Tibial nerve (tissue), 4 donors: ENCODE data around the gene NEUROD2.

Source experiments
- EP300 ChIP-seq, 2 donors: sonication (generic); formaldehyde crosslinking; IDR thresholded peaks; one replicate each; pipeline ENCODE4 v1.6.1; 2017; ENCODE audit warnings: antibody characterized with exemption in 2 of 2, mild to moderate bottlenecking in 1 of 2
- POLR2A ChIP-seq, 2 donors: fragments of 450-650 bp; IDR thresholded peaks; one replicate each; pipeline ENCODE4 v1.6.1; 2017; ENCODE audit warnings: antibody characterized with exemption in 2 of 2, mild to moderate bottlenecking in 2 of 2, moderate library complexity in 2 of 2
- TF ChIP-seq, protein P1 (sequence below), 5 experiments: fragments of 200-600 bp in 3 of 5; fragments of 450-650 bp in 2 of 5; sonication (generic) in 3 of 5; IDR thresholded peaks; one replicate each; pipeline ENCODE4 v1.5.1; 2016 to 2019; ENCODE audit warnings: antibody characterized with exemption in 5 of 5, mild to moderate bottlenecking in 3 of 5, moderate library complexity in 2 of 5

DNA sequence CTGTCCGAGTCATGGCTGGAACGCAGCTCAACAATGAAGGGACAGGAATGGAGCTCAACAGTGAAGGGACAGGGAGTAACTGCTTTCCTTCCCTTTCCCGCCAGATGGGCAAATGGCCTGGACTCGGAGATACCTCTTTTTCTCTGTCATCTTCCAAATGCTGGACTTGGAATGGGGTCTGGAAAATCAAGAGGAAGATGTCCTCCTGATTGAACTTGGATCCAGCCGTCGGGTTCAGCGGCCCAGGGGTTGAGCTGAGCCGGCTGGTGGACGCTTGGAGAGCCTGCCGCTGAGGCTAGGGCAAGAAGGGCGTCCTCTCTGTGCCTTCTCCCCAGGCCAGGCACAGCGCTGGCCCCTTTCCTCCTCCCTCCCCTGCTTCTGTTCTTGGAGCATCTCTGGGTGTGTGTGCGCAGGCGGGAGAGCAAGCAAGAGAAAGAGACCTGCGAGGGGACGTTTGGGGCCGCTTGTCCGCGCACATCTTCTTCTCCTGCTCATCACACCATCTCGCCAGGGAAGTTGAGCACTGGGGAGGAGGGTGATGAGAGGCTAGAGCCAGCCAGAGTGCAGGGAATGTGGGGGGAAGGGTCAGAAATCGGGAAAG is 6.6 kb downstream of the NEUROD2 start:
- TF ChIP-seq EP300 (IDR thresholded peaks at IDR 0.05) (no peak), POLR2A (IDR thresholded peaks at IDR 0.05) (no peak)
- TF ChIP-seq, protein P1, sequence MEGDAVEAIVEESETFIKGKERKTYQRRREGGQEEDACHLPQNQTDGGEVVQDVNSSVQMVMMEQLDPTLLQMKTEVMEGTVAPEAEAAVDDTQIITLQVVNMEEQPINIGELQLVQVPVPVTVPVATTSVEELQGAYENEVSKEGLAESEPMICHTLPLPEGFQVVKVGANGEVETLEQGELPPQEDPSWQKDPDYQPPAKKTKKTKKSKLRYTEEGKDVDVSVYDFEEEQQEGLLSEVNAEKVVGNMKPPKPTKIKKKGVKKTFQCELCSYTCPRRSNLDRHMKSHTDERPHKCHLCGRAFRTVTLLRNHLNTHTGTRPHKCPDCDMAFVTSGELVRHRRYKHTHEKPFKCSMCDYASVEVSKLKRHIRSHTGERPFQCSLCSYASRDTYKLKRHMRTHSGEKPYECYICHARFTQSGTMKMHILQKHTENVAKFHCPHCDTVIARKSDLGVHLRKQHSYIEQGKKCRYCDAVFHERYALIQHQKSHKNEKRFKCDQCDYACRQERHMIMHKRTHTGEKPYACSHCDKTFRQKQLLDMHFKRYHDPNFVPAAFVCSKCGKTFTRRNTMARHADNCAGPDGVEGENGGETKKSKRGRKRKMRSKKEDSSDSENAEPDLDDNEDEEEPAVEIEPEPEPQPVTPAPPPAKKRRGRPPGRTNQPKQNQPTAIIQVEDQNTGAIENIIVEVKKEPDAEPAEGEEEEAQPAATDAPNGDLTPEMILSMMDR (IDR thresholded peaks at IDR 0.05): no peak
